NAMALWA (cell line): ENCODE data around the gene TPRX2.
"Not testable (repeated sequence)": the region's sequence is repeated elsewhere in the genome, so short reads cannot be mapped to it uniquely, and the experiment has no call there.

Source experiments
- DNase-seq: peaks from one replicate; pipeline ENCODE4 v3.0.0-alpha.2; 2015; ENCODE audit warnings: low spot score

TPRX2 gene, protein sequence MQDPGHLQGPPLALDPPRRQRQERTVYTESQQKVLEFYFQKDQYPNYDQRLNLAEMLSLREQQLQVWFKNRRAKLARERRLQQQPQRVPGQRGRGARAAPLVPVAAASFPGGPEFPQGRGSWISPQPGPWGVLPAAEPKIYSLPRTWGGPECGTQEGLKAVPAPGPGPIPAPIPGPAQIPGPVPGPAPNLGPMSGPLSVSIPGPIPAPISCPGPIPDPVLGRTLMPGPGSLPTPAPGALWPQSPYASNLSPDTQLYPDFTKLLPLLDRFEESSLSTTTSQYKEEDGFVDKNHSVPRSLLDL

GRCh38 chr19:47858646-47859285 is at the start of gene TPRX2:
Gene TPRX2, plus strand, starts transcription at chr19:47859235. Its CDS starts 12 bp downstream, at chr19:47859247.
- DNase-seq: not testable (repeated sequence)

GRCh38 chr19:47813304-47813994 is 45.6 kb upstream of the TPRX2 start:
- DNase-seq: peak; percentile 78

DNA sequence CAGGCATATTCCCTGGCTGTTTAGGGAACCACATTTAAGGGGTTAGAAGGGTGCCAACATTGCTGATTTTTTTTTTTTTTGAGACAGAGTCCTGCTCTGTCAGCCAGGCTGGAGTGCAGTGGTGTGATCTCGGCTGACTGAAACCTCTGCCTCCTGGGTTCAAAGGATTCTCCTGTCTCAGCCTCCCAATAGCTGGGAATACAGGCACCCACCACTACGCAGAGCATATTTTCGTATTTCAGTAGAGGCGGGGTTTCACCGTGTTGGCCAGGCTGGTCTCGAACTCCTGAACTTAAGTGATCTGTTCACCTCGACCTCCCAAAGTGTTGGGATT is 45.1 kb upstream of the TPRX2 start:
- DNase-seq: no peak

GRCh38 chr19:47816270-47816669 is 42.8 kb upstream of the TPRX2 start:
- not testable (repeated sequence) for DNase-seq

GRCh38 chr19:47818221-47818620 is 40.8 kb upstream of the TPRX2 start:
- not testable (repeated sequence) for DNase-seq

DNA sequence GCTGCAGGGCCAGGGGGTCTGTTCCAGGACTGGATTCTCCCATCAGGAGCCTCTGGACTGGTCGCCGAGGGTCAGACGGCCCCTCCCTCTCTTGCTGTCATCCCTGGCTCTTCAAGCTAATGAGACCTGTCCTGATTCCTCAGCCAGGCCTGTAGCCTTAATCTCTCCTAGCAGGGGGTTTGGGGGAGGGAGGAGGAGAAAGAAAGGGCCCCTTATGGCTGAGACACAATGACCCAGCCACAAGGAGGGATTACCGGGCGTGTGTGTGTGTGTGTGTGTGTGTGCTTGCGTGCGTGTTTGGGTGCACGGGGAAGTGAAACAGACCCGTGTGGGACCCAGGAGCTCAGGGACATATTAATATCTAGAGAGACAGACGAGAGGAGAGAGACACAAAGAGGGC is 39.2 kb upstream of the TPRX2 start:
- DNase-seq: no peak

DNA sequence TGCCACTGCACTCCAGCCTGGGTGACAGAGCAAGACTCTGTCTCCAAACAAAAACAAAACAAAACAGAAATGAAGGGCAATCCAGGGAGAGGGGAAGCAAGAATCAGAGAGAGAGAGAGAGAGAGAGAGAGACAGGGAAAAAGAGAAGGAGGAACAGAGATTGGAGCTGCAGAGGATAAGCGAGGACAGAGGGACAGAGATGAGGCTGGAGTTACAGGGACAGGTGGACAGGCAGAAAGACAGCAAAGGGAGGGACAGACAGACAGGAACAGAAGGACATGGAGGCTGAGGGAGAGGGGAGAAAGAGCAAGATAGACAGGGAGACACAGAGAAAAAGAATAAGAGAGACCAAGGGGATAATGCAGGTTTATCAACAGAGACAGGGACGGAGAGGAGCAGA is 38.6 kb upstream of the TPRX2 start:
- no peak for DNase-seq

GRCh38 chr19:47821460-47822020 is 37.5 kb upstream of the TPRX2 start, which contains the start of gene CRX:
Gene CRX, plus strand, starts transcription at chr19:47821937. Its CDS starts 12,507 bp downstream, at chr19:47834444.
- no peak for DNase-seq

GRCh38 chr19:47824396-47824795 is 34.6 kb upstream of the TPRX2 start:
- DNase-seq: no peak

DNA sequence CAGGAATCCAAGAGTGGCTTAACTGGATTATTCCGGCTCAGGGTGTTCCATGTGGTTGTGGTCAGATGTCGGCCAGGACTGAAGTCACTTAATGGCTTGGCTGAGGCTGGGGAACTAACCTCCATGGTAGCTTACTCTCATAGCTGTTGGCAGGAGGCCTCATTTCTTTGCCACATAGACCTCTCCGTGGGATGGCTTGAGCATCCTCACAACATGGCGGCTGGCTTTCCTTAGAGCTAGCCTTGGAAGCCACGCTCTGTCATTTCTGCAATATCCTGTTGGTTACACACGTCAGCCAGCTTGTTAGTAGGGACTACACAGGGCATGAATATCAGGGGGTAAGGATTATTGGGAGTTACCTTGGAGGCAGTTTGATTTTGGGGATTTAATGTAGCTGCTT is 32.2 kb upstream of the TPRX2 start:
- DNase-seq: no peak

DNA sequence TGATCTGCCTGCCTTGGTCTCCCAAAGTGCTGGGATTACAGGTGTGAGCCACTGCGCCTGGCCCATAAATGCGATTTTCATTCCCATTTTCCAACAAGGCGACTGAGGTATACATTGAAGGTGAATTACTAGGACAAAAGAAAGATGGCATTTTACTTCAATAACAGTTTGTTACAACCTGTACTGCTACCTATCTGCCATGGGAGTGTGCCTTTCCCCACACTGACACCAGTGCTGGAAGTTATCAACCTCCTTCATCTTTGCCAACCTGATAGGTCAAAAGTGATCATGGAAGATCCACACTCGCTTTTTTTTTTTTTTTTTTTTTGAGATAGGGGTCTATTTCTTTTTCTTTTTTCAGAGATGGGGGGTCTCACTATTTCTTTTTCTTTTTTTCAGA is 26.3 kb upstream of the TPRX2 start:
- no peak for DNase-seq

GRCh38 chr19:47836038-47836437 is 23.0 kb upstream of the TPRX2 start:
- DNase-seq: no peak

DNA sequence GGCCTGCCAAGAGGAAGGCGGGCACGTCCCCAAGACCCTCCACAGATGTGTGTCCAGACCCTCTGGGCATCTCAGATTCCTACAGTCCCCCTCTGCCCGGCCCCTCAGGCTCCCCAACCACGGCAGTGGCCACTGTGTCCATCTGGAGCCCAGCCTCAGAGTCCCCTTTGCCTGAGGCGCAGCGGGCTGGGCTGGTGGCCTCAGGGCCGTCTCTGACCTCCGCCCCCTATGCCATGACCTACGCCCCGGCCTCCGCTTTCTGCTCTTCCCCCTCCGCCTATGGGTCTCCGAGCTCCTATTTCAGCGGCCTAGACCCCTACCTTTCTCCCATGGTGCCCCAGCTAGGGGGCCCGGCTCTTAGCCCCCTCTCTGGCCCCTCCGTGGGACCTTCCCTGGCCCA is 19.6 kb upstream of the TPRX2 start:
- no peak for DNase-seq

- no peak for DNase-seq
Observed at GRCh38 chr19:47839913-47840312, 19.1 kb upstream of the TPRX2 start.

- no peak for DNase-seq
Observed at GRCh38 chr19:47842941-47843340, 16.1 kb upstream of the TPRX2 start.

DNA sequence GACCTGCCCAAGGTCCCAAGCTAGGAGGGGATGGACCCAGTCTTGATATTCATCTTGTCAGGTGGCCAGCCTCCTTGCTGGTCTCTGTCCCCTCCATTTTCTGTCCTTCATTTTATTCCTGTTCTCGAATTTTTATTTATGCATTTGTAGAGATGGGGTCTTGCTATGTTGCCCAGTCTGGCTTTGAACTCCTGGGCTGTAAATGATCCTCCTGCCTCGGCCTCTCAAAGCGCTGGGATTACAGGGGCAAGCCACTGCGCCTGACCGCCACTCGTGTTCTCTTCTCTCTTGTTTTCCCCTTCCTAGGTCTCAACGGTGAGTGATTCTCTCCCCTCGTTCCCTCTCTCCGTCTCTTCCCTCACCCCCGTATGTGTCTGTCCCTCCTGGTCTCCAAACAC is 10.6 kb upstream of the TPRX2 start:
- no peak for DNase-seq

DNA sequence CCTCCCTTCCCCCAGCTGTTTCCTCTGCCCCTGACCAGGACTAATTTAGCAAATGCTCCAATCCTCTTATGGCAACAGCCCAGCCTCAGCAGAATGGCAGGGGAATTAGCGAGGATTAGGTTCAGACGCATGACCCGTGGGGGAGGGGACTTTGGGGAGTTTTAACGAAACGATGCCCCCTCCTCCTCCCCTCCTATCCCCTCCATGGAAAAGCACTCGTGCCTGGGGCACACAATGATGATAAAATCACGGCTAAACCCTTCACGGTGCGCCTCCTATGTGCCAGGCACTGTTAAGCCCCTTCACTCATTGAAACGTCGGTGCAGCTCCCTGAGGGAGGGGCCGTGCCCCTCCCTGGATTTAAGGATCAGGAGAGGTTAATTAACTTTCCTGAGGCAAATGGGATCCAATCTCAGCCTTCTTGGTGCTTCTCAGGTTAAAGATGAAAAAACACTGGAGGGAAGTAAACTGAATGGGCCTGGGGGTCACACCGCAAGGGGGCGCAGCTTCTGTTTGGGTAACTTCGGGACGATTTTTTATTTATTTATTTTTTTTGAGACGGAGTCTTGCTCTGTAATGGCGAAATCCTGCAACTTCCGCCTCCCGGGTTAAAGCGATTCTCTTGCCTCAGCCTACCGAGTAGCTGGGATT is 10.1 kb upstream of the TPRX2 start:
- DNase-seq: no peak

DNA sequence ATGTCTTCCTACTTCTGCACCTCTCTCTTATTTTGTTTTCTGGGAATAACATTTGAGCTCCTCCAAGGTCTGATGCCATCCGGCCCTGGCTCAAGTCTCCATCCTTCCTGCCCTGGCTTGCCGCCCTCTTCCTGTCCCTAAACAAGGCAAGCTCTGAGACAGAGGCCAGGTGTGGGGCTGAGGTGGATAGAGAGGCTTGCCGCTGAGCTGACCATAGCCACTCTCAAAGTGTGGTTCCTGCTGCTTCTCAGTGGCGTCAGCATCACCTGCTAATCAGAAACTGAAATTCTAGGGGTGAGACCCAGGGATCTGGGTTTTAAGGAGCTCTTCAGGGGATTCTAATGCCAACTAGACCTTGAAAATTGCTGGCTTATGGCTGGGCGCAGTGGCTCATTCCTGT is 6.0 kb upstream of the TPRX2 start:
- DNase-seq: no peak

- DNase-seq: no peak
Observed at GRCh38 chr19:47854459-47854858, 4.6 kb upstream of the TPRX2 start.

DNA sequence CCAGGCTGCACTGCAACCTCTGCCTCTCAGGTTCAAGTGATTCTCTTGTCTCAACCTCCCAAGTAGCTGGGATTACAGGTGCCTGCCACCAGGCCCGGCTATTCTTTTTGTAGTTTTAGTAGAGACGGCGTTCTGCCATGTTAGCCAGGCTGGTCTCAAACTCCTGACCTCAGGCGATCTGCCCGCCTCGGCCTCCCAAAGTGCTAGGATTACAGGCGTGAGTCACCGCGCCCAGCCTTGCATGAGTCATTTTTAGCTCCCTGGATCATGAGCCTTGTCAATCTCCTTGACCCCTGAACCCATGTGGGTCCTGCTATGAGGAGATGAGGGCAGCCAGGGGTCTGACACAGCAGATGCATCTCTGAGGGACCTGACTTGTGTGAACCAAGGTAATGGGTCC is 804 bp upstream of the TPRX2 start:
- DNase-seq: not testable (repeated sequence)

DNA sequence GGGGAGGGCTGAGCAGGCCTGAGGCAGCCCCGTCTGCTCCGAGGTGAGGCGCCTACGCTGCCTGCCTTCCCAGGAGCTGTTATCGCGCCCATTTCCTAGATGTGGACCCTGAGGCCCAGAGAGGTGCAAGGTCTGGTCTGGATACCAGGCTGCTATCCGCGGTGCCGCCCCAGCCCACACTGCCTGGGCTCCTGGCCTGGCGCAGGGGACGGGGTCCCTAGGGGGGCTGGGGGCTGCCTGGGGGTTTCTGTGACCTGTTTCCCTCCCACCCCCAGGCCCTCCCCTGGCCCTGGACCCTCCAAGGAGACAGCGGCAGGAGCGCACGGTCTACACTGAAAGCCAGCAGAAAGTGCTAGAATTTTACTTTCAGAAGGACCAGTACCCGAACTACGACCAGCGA is 803 bp downstream of the TPRX2 start:
- not testable (repeated sequence) for DNase-seq

- DNase-seq: no peak
Observed at GRCh38 chr19:47860602-47861297, 1.7 kb downstream of the TPRX2 start.
